ENCODE data around the gene DNAJC4. TPM values are rescaled to one million over a fixed set of nuclear protein-coding genes. Genes with fewer than 3 reads are reported as not detected.

DNAJC4 gene
- total and polyA plus RNA-seq, 5 donors, result 46.3 to 95.7 (median 51.8) TPM

DNA sequence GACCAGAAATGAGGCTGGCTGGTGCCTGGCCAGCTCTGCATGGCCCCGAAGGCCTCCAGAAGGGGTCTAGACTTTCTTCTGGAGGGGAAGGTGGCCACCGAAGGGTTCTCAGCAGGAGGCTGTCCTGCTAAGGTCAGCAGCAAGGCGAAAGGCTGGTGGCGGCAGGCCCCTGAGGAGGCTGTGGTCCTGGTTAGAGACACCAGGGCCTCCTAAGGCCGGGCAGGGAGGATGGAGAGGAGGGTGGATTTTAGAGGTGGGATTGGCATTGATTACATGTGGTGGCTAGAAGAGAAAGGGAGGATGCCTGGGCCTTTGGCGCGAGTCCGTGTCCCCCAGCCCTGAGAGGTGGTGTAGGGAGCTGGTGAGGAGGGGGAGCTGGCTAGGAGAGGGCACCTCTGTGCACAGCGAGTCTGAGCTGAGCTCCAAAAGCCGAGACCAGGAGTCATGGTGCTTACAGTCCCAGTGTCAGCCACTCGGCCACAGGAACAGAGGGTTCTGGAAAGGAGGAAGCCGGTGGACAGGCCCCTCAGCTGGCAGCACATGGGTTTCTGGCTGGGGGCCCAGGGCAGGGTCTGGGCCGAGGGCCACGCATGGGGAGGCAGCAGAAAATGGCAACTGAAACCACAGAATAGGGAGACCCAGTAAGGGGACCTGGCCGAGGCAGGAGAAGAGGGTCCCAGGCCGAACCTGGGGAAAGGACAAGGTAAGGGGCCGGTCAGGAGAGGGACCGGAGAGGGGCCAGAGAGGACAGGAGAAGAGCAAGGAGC, 21.4 kb upstream of the DNAJC4 start:
- H3K4me3 ChIP-seq (ENCODE audit: low read length), result no peak overlapping the region
- WGBS, result 83% methylated on average over 18 of the region's 18 CpGs

DNA sequence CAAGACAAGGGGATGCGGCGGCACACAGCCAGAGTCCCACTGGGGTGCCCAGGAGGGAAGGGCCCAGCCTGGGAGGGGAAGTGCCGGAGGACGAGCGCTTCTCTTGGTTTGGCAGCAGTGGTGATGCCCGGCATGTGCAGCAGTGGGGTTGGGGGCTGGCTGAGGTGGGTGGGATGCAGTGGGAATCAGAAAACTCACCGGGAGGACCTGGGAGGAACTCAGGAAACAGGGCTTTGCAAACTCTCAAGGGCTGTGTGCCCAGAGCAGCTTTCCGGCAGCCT, 20.8 kb upstream of the DNAJC4 start:
- WGBS, result 82% methylated on average over 8 of the region's 8 CpGs
- no peak for DNase-seq
- Histone ChIP-seq H3K27me3 (ENCODE audit: control insufficient read depth, insufficient read depth) (no peaks in the 10 kb centered on the region), H3K4me3 (ENCODE audit: low read length) (no peak overlapping the region), H3K27ac (ENCODE audit: low read length) (no peak overlapping the region), H3K4me1 (ENCODE audit: control insufficient read depth, insufficient read depth, low read length) (no peaks in the 10 kb centered on the region), H3K9me3 (ENCODE audit: control insufficient read depth, low read length) (no peaks in the 10 kb centered on the region)
- intact Hi-C loops (cut with DNase I), result loop anchor here in 1 of 4 donors (5.0 kb wide), 1 partner anchor 93 kb away; the partner anchor contains the start of gene CATSPERZ
- no peak for ATAC-seq

More for the DNA sequence above, 21.4 kb upstream of the DNAJC4 start:
- Histone ChIP-seq H3K9me3 (ENCODE audit: control insufficient read depth, low read length) (no peaks in the 10 kb centered on the region), H3K27ac (ENCODE audit: low read length) (no peak overlapping the region), H3K27me3 (ENCODE audit: control insufficient read depth, insufficient read depth) (no peaks in the 10 kb centered on the region), H3K4me1 (ENCODE audit: control insufficient read depth, insufficient read depth, low read length) (no peaks in the 10 kb centered on the region)
- DNase-seq, result no peak
- intact Hi-C loops (cut with DNase I), result loop anchor here in 1 of 4 donors (5.0 kb wide), 1 partner anchor 93 kb away; the partner anchor contains the start of gene CATSPERZ
- ATAC-seq, result no peak

DNA sequence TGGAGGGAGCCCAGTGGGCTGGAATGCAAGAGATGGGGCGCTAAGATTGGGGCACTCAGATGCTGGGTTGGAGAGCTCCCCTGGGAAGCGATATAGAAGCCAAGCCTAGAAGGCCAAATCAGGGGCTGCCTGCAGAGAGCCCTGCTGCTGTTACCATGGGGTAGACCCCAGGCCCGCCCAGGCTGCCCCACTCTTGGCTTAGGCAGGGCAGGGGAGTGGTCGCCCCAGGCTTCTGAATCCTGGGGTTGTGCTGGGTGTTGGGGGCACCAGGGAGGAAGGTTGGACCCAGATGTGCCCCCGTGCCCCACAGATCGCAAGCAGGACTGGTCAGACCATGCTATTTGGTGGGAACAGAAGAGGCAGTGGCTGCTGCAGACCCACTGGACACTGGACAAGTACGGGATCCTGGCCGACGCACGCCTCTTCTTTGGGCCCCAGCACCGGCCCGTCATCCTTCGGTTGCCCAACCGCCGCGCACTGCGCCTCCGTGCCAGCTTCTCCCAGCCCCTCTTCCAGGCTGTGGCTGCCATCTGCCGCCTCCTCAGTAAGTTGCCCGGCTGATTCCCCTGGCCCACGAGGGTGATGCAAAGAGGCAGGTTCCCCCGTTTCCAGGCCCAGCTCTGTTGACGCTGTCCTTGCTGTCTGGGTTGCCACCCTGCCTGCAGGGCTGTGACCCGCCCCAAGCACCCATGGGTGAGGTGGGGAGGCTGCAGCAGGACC, 19.9 kb upstream of the DNAJC4 start:
- peak in 1 of 3 donors; percentile 47 for DNase-seq
- no peak for ATAC-seq
- Histone ChIP-seq H3K27me3 (ENCODE audit: control insufficient read depth, insufficient read depth) (no peaks in the 10 kb centered on the region), H3K4me1 (ENCODE audit: control insufficient read depth, insufficient read depth, low read length) (no peaks in the 10 kb centered on the region), H3K27ac (ENCODE audit: low read length) (no peak overlapping the region), H3K4me3 (ENCODE audit: low read length) (no peak overlapping the region), H3K9me3 (ENCODE audit: control insufficient read depth, low read length) (no peaks in the 10 kb centered on the region)
- intact Hi-C loops (cut with DNase I), result no loop called here
- 94% methylated on average over 24 of the region's 24 CpGs for WGBS

DNA sequence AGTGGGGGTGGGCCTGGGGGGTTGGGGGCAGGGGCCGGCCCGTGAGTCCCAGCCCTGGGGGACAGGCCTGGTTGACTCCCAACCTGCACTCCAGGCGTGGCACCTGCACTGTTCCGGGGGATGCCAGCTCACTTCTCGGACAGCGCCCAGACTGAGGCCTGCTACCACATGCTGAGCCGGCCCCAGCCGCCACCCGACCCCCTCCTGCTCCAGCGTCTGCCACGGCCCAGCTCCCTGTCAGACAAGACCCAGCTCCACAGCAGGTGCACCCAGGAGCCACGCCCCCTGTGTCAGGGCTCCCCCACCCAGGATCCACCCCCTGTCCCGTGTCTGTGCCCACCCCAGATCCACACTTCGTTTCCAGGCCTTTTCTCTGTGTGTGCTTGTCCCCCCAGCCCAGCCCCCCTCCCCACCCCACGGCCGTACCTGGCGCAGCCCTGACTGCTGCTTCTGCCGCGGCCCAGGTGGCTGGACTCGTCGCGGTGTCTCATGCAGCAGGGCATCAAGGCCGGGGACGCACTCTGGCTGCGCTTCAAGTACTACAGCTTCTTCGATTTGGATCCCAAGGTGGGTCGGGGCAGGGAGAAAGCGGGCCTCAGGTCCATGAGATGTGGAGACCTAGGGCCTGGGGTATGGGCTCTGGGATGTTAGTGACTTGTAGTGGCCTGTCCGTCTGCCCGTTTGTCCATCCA, 19.0 kb upstream of the DNAJC4 start:
- no peak for ATAC-seq
- H3K9me3 ChIP-seq (ENCODE audit: control insufficient read depth, low read length), result no peaks in the 10 kb centered on the region
- no peak overlapping the region for H3K4me3 ChIP-seq (ENCODE audit: low read length)
- DNase-seq, result peak in 1 of 3 donors; percentile 63
- no peaks in the 10 kb centered on the region for H3K27me3 ChIP-seq (ENCODE audit: control insufficient read depth, insufficient read depth)
- H3K4me1 ChIP-seq (ENCODE audit: control insufficient read depth, insufficient read depth, low read length), result no peaks in the 10 kb centered on the region
- intact Hi-C loops (cut with DNase I), result no loop called here
- 89% methylated on average over 30 of the region's 30 CpGs for WGBS
- H3K27ac ChIP-seq (ENCODE audit: low read length), result no peak overlapping the region

DNA sequence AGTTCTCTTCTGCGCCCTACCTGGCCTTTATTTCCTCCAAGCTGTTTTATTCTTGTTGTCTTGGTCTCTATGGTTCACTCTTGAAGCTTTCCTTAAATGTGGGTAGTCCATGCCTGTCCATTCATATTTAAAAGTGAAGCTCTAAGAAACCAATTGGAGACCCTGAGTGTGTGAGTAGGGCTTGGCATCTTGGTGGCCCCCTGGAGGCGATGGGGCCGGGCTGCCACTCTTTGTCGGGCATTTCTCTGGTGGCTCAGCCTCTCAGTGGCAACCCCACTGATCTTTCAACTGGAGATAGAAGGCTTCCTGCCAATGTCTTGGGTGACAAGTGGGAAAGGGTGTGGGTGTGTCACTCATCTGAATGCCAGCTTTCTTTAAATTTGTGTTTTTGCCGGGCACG, 13.5 kb upstream of the DNAJC4 start:
- WGBS, result 86% methylated on average over 6 of the region's 6 CpGs
- intact Hi-C loops (cut with DNase I), result no loop called here
- H3K27ac ChIP-seq (ENCODE audit: low read length), result no peak overlapping the region
- H3K4me3 ChIP-seq (ENCODE audit: low read length), result no peak overlapping the region
- H3K27me3 ChIP-seq (ENCODE audit: control insufficient read depth, insufficient read depth), result no peaks in the 10 kb centered on the region
- no peaks in the 10 kb centered on the region for H3K4me1 ChIP-seq (ENCODE audit: control insufficient read depth, insufficient read depth, low read length)
- DNase-seq (no peak), ATAC-seq (no peak)
- H3K9me3 ChIP-seq (ENCODE audit: control insufficient read depth, low read length), result no peaks in the 10 kb centered on the region

DNA sequence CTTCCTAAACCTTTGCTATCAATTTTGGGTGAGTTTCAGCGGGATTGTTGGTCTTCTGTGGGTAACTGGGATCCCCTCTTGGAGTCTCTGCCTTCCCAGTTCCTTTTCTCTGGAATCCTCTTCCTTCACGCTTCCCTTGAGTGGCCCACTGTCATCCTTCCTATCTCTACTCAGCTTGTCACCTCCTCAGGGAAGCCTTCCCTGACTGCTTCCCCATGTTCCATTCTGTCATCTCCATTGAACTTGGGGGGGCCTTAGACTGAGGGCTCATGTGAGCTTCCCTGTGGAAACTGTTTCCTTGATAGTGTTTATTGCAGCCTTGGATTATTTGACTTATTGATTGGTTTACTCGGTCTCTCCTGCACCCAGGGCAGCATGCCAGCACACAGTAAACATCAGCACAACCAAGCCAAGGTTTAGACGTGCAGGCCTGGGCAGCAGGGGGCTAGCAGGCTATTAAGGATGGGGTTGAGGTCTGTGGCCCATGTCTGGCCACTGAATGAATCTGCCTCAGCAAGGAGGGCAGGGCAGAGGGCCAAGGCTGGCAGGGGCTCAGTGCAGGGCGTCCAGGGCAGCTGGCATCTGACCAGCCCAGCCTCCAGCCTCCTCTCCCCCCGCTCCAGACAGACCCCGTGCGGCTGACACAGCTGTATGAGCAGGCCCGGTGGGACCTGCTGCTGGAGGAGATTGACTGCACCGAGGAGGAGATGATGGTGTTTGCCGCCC, 11.6 kb upstream of the DNAJC4 start:
- peak in 1 of 3 donors; percentile 57 for DNase-seq
- no peaks in the 10 kb centered on the region for H3K4me1 ChIP-seq (ENCODE audit: control insufficient read depth, insufficient read depth, low read length)
- ATAC-seq, result peak in 1 of 2 donors; percentile 8
- intact Hi-C loops (cut with DNase I), result no loop called here
- H3K9me3 ChIP-seq (ENCODE audit: control insufficient read depth, low read length), result no peaks in the 10 kb centered on the region
- H3K27ac ChIP-seq (ENCODE audit: low read length), result no peak overlapping the region
- no peaks in the 10 kb centered on the region for H3K27me3 ChIP-seq (ENCODE audit: control insufficient read depth, insufficient read depth)
- H3K4me3 ChIP-seq (ENCODE audit: low read length), result no peak overlapping the region
- 75% methylated on average over 11 of the region's 11 CpGs for WGBS

DNA sequence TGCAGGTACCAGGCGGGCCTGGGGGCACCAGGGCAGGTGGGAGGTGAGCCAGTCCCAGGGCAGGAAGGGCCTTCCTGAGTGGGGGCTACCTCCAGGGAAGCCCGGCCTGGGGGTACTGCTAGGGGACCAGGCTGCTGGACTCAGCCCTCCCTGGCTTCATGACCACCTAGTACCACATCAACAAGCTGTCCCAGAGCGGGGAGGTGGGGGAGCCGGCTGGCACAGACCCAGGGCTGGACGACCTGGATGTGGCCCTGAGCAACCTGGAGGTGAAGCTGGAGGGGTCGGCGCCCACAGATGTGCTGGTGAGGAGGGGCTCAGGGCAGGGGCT, 11.0 kb upstream of the DNAJC4 start:
- 83% methylated on average over 7 of the region's 7 CpGs for WGBS
- H3K4me3 ChIP-seq (ENCODE audit: low read length), result no peak overlapping the region
- H3K27me3 ChIP-seq (ENCODE audit: control insufficient read depth, insufficient read depth), result no peaks in the 10 kb centered on the region
- H3K4me1 ChIP-seq (ENCODE audit: control insufficient read depth, insufficient read depth, low read length), result no peaks in the 10 kb centered on the region
- DNase-seq, result peak in 1 of 3 donors; percentile 57
- peak; percentile 5 for ATAC-seq
- H3K9me3 ChIP-seq (ENCODE audit: control insufficient read depth, low read length), result no peaks in the 10 kb centered on the region
- H3K27ac ChIP-seq (ENCODE audit: low read length), result no peak overlapping the region
- intact Hi-C loops (cut with DNase I), result no loop called here

DNA sequence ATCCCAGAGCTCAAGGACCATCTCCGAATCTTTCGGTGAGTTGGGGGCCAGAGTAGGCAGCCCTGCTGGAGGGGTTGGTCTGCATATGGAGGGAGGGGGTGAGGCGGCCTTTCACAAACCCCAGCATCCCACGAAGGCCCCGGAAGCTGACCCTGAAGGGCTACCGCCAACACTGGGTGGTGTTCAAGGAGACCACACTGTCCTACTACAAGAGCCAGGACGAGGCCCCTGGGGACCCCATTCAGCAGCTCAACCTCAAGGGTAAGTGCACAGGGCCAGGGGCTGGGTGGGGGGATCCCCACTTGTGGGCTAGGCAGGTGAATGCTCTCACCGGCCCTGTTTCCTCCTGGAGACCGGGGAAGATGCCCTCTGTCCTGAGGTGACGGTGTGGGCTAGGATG, 10.6 kb upstream of the DNAJC4 start:
- ATAC-seq, result no peak
- Histone ChIP-seq H3K4me1 (ENCODE audit: control insufficient read depth, insufficient read depth, low read length) (no peaks in the 10 kb centered on the region), H3K27ac (ENCODE audit: low read length) (no peak overlapping the region), H3K27me3 (ENCODE audit: control insufficient read depth, insufficient read depth) (no peaks in the 10 kb centered on the region), H3K4me3 (ENCODE audit: low read length) (no peak overlapping the region), H3K9me3 (ENCODE audit: control insufficient read depth, low read length) (no peaks in the 10 kb centered on the region)
- intact Hi-C loops (cut with DNase I), result no loop called here
- 90% methylated on average over 10 of the region's 10 CpGs for WGBS
- peak in 1 of 3 donors; percentile 52 for DNase-seq

DNA sequence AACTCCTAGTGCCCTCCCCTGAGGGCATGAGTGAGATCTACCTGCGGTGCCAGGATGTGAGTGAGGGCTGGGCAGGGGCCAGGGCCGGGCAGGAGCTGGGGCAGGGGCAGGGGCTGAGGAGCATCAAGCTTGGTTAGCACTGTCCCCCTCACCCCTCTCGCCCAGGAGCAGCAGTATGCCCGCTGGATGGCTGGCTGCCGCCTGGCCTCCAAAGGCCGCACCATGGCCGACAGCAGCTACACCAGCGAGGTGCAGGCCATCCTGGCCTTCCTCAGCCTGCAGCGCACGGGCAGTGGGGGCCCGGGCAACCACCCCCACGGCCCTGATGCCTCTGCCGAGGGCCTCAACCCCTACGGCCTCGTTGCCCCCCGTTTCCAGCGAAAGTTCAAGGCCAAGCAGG, 10.1 kb upstream of the DNAJC4 start:
- H3K4me3 ChIP-seq (ENCODE audit: low read length), result no peak overlapping the region
- DNase-seq (peak in 1 of 3 donors; percentile 39), ATAC-seq (peak in 1 of 2 donors; percentile 3)
- H3K9me3 ChIP-seq (ENCODE audit: control insufficient read depth, low read length), result no peaks in the 10 kb centered on the region
- no peaks in the 10 kb centered on the region for H3K27me3 ChIP-seq (ENCODE audit: control insufficient read depth, insufficient read depth)
- peaks cover 3% of the 10 kb centered on the region for H3K4me1 ChIP-seq (ENCODE audit: control insufficient read depth, insufficient read depth, low read length)
- H3K27ac ChIP-seq (ENCODE audit: low read length), result no peak overlapping the region
- WGBS, result 91% methylated on average over 17 of the region's 17 CpGs
- intact Hi-C loops (cut with DNase I), result no loop called here

DNA sequence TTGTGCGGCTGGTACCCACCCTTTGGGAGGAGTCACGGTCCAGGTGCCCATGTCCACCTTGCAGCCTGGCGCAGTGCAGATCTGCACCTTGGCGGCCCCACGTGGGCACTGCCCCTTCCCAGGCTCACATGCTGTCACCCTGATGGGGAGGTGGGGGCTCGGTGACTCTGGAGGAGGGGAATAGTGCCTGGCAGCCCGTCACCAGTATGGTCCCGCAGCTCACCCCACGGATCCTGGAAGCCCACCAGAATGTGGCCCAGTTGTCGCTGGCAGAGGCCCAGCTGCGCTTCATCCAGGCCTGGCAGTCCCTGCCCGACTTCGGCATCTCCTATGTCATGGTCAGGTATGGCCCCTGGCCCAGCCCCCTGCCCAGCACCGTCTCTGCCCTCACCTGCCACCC, 9.6 kb upstream of the DNAJC4 start:
- peaks cover 5% of the 10 kb centered on the region for H3K4me1 ChIP-seq (ENCODE audit: control insufficient read depth, insufficient read depth, low read length)
- ATAC-seq (no peak), DNase-seq (peak in 1 of 3 donors; percentile 63)
- no peaks in the 10 kb centered on the region for H3K9me3 ChIP-seq (ENCODE audit: control insufficient read depth, low read length)
- H3K4me3 ChIP-seq (ENCODE audit: low read length), result no peak overlapping the region
- 88% methylated on average over 14 of the region's 14 CpGs for WGBS
- no peaks in the 10 kb centered on the region for H3K27me3 ChIP-seq (ENCODE audit: control insufficient read depth, insufficient read depth)
- intact Hi-C loops (cut with DNase I), result no loop called here
- H3K27ac ChIP-seq (ENCODE audit: low read length), result no peak overlapping the region

DNA sequence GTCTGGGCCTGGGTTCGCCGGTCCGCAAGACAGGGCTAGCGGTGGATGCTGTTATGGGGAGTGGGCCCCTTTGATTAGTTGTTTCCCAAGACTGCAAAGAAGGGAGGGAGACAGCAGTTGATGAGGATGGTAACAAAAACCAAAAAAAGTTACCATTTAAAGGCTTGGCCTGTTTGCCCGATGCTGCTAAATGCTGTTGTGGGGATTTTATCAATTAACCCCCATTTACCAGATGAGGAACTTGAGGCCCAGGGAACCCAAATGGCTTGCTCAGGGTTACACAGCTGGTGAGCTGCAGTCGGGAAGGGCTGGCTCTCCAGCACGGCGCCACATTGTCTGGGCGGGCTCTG, 7.7 kb upstream of the DNAJC4 start:
- H3K4me1 ChIP-seq (ENCODE audit: control insufficient read depth, insufficient read depth, low read length), result peaks cover 5% of the 10 kb centered on the region
- no peak for ATAC-seq
- no peaks in the 10 kb centered on the region for H3K27me3 ChIP-seq (ENCODE audit: control insufficient read depth, insufficient read depth)
- H3K9me3 ChIP-seq (ENCODE audit: control insufficient read depth, low read length), result no peaks in the 10 kb centered on the region
- 72% methylated on average over 9 of the region's 9 CpGs for WGBS
- no peak overlapping the region for H3K4me3 ChIP-seq (ENCODE audit: low read length)
- H3K27ac ChIP-seq (ENCODE audit: low read length), result no peak overlapping the region
- intact Hi-C loops (cut with DNase I), result no loop called here
- DNase-seq, result peak in 1 of 3 donors; percentile 25

All from right cardiac atrium (tissue), 5 donors.